C1 segment of cervical spinal cord (tissue), 14 donors: ENCODE data around the gene DAGLA.

Experiments
- DNase-seq, 14 donors: peaks; one replicate each; lab custom pipeline; 2025; lab: John Stamatoyannopoulos, UW

DAGLA gene

GRCh38 chr11:61728066-61728939, 48.1 kb downstream of the DAGLA start:
- no peak for DNase-seq

GRCh38 chr11:61728940-61729219, 48.7 kb downstream of the DAGLA start:
- no peak for DNase-seq

- no peak for DNase-seq
Measured at GRCh38 chr11:61730240-61730994, 50.2 kb downstream of the DAGLA start.

- DNase-seq: no peak
Measured at GRCh38 chr11:61731211-61731951, 51.2 kb downstream of the DAGLA start.

GRCh38 chr11:61731952-61732675, 51.9 kb downstream of the DAGLA start:
- peak in 5 of 14 donors; percentile 17 to 30 (median 19) for DNase-seq

GRCh38 chr11:61732705-61733104, 52.5 kb downstream of the DAGLA start:
- DNase-seq: peak in 9 of 14 donors; percentile 18 to 80 (median 58)

- DNase-seq: peak in 13 of 14 donors; percentile 27 to 79 (median 66)
Measured at GRCh38 chr11:61733120-61733978, 53.2 kb downstream of the DAGLA start.

- no peak for DNase-seq
Measured at GRCh38 chr11:61734767-61735166, 54.6 kb downstream of the DAGLA start.

GRCh38 chr11:61735391-61735790, 55.2 kb downstream of the DAGLA start:
- no peak for DNase-seq

- no peak for DNase-seq
Measured at GRCh38 chr11:61736310-61736709, 56.1 kb downstream of the DAGLA start.

GRCh38 chr11:61737131-61737530, 56.9 kb downstream of the DAGLA start:
- no peak for DNase-seq

- no peak for DNase-seq
Measured at GRCh38 chr11:61737636-61738386, 57.6 kb downstream of the DAGLA start.

GRCh38 chr11:61738776-61739175, 58.6 kb downstream of the DAGLA start:
- no peak for DNase-seq

GRCh38 chr11:61739413-61739812, 59.2 kb downstream of the DAGLA start:
- DNase-seq: no peak

- no peak for DNase-seq
Measured at GRCh38 chr11:61739966-61740365, 59.8 kb downstream of the DAGLA start.

GRCh38 chr11:61742391-61742790, 62.2 kb downstream of the DAGLA start:
- no peak for DNase-seq

GRCh38 chr11:61743486-61744095, 63.4 kb downstream of the DAGLA start:
- DNase-seq: no peak

- no peak for DNase-seq
Measured at GRCh38 chr11:61744181-61744580, 64.0 kb downstream of the DAGLA start.

- DNase-seq: no peak
Measured at GRCh38 chr11:61744609-61745156, 64.5 kb downstream of the DAGLA start.
